Breast epithelium (tissue), 3 donors: ENCODE measurements around the gene DTL.

Source experiments
- CTCF ChIP-seq, 3 donors: fragments of 450-650 bp; IDR thresholded peaks; one replicate each; pipeline ENCODE4 v1.5.1; 2016 to 2017; ENCODE audit warnings: antibody characterized with exemption in 3 of 3, mild to moderate bottlenecking in 3 of 3, moderate library complexity in 3 of 3
- POLR2AphosphoS5 ChIP-seq, 3 donors: sonication (generic); formaldehyde crosslinking; IDR thresholded peaks; one replicate each; pipeline ENCODE4 v1.6.1; 2017; ENCODE audit warnings: antibody characterized with exemption in 3 of 3

GRCh38 chr1:212127221-212127620 lies 91.7 kb downstream of the DTL start:
- no peak for TF ChIP-seq CTCF (IDR thresholded peaks at IDR 0.05)
- no peak for TF ChIP-seq POLR2AphosphoS5 (IDR thresholded peaks at IDR 0.05)
